HG03135 (cell line): Measurements from ENCODE around the gene ZNF853.
A peak's percentile ranks its signal among the peaks of the same experiment; 100 is the strongest.
"Not testable (repeated sequence)": the region's sequence is repeated elsewhere in the genome, so short reads cannot be mapped to it uniquely, and the experiment has no call there.

Experiments used
- ATAC-seq: cut with Tn5 transposase; IDR thresholded peaks from one replicate; pipeline ENCODE4 v1.9.1; 2021; ENCODE audit warnings: mild to moderate bottlenecking, moderate library complexity; ENCODE audit not compliant: unreplicated experiment

Gene ZNF853

GRCh38 chr7:6634971-6635370, 19.6 kb downstream of the ZNF853 start:
- ATAC-seq = not testable (repeated sequence)

DNA sequence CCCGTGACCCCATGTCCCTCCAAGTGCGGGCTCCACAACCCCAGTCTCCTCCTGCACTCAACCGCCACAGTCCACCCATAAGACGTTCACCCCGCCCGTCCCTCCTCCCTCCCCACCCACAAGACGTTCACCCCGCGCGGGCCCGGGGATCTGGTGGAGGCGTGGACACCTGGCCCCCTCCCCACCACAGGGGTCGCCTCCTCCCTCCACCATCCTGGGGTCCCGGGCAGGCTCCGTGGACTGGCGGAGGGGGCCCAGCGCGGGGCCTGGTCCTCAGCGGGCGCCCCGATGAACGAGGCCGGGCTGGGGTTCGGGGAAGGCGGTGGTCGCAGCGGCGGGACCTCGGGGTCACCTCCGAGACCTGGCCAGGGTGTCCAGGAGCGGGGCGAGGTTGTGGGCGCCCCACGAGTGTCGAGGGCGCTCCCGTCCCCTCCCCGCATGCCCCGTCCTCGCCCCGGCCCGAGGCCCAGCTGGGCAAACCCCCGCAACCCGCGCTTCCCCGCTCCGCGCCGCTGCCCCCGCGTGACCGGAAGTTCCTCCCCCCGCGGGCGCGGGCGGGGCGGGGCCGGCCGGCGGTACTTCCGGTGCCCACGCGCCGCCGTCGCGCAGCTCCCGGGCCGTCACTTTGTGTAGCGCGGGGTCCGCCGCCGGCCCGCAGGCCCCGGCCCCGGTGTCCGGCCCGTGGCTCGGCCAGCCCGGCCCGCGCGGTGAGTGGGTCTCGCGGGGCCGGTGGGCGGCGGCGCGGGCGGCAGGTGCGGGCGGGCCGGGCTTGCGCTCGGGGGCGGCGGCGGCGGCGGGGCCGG, 21.5 kb downstream of the ZNF853 start, which contains the start of gene ZNF316:
ZNF316 (plus strand) TSS at position 578 of the 803 bp plus-strand sequence. CDS start 5,092 bp downstream, outside the sequence.
- ATAC-seq = peak; percentile 58

DNA sequence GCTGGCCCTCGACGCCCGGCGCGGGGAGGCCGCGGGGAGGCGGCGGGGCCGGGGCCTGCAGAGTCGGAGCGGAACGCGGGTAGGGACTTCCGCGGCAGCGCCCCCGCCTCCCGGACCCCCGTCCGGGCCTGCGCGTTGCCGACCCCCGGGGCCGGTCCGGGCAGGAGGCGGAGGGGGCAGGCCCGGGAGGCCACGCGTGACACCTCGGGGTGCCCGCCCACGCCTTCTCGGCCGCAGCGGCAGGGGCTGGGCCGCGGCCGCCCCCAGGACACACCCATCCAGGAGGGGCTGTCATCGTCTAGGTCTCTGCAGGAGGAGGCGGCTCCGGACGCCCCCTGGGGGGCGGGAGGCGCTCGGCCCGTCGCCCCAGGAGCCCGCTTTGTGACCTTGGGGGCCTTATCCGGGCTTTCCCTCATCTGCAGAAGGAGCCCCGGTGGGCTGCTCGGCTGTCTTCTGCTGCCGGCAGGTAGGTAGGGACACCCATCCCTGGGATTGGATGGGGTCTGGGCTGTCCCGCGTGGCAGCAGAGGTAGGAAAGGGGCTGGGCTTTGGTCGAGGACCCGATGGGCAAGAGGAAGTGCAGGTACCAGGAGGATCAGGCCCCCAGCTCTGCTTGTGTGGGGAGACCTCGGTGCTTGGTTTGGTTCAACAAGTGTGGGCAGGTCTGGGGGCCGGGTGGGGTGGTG, 22.3 kb downstream of the ZNF853 start:
- ATAC-seq = peak; percentile 81

- no peak for ATAC-seq
Observed at GRCh38 chr7:6639032-6639431, 23.6 kb downstream of the ZNF853 start.

GRCh38 chr7:6639627-6640026, 24.2 kb downstream of the ZNF853 start:
- ATAC-seq = no peak

GRCh38 chr7:6640246-6640721, 24.9 kb downstream of the ZNF853 start:
- ATAC-seq = no peak

DNA sequence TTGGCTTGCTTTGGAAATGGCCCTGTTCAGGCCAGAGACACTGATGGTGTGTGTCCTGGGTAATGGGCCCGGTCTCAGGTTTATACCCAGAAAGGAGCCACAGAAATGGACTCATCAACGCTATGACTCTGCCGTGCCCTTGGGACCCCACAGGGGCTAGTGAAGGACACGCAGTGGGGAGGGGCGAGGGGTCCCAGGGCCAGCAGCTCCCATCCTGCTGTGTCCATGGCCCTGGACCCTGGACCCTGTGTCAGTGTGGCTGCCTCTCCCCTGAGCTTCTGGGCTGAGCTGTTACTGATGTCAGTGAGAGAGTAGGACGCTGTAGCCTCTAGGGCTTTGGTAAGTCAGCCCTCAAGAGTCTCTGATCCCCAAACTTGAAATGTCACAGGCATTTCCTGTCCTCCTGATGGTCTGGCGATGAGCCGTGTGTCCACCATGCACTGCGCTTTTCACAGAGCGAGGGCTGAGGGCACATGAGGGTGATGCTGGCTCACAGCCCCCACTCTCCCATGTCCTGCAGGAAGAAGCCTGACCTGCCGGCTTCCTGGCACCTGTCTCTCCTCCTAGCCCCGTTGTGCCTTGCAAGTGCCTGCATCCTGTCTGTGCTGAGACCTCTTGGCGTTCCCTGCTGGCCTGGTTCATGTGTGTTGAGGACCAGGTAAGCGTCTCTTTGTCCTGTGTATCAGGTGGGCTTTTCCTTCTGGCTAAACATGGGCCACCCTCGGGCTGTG, 26.1 kb downstream of the ZNF853 start:
- ATAC-seq = no peak

DNA sequence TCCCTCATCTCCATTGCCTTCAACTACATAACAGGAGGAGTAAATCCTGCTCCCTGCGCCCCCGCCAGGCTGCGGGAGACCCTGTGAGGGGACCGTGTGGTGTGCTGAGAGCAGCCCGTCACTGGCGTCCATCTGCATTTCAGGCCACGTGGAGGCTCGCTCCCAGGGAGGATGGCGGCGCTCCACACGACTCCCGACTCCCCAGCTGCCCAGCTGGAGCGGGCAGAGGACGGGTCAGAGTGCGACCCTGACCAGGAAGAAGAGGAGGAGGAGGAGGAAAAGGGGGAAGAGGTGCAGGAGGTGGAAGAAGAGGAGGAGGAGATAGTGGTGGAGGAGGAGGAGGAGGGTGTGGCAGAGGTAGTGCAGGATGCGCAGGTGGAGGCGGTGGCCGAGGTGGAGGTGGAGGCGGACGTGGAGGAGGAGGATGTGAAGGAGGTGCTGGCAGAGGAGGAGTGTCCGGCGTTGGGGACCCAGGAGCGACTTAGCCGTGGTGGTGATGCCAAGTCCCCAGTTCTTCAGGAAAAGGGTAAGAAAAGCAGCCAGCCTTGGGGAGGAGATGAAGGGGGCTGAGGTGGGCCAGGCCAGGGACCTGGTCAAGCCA, 26.9 kb downstream of the ZNF853 start:
- ATAC-seq = no peak

DNA sequence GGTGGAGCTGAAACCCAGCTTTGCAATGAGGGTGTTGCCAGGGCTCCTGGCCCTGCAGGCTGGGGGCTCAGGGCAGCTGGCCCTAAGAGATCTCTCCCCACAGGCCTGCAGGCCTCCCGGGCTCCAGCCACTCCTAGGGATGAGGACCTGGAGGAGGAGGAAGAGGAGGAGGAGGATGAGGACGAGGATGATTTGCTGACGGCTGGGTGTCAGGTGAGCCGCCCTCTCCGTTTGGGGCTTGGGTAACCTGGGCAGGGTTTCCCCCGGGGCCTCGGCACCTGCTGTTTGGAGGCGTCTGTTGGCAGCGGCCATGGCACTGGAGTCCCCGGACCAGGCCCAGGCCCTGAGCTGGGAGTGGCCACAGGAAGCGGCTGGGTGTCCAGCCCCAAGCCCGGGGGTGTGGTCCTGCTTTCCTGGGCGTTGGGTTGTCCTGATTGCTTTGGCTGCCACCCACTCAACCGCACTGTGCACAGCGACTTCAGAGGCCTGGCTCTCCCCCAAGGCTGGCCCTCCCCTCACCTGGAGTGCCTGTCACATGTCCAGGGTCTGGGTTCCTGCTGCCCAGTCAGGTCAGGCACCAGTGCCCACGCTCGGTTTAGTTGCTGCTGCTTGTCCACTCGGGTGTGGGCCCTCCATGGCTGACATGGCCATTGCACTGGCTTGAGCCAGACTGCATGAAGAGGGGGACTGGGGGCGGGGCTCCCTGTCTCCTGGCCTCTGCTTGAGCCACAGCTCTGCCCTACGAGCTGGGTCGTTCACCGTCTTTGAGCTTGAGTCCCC, 27.6 kb downstream of the ZNF853 start:
- no peak for ATAC-seq

GRCh38 chr7:6643915-6644625, 28.7 kb downstream of the ZNF853 start:
- ATAC-seq = no peak

DNA sequence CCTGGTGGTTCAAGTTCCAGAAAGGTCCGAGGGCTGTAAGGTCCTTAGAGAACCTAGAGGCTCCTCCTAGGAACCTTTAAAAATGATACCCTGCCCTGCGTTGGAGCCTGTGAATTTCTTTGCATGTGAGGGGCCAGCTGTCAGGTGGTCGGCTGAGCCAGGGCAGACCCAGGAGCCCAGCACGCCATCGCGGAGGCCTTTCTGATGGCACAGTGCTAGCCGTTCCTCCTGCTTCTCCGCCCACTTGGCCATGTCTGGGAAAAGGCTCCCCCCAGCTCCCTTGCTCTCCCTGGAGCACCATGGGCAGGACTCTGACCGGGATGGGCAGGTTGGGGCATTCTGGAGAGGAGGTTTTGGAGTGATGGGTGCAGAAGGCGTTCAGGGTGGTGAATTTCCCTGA, 29.3 kb downstream of the ZNF853 start:
- ATAC-seq = no peak

- ATAC-seq = no peak
Observed at GRCh38 chr7:6646465-6646864, 31.1 kb downstream of the ZNF853 start.

- ATAC-seq = no peak
Observed at GRCh38 chr7:6647080-6647479, 31.7 kb downstream of the ZNF853 start.

- ATAC-seq = no peak
Observed at GRCh38 chr7:6647541-6647940, 32.1 kb downstream of the ZNF853 start.

- ATAC-seq = no peak
Observed at GRCh38 chr7:6648066-6648814, 32.8 kb downstream of the ZNF853 start.

DNA sequence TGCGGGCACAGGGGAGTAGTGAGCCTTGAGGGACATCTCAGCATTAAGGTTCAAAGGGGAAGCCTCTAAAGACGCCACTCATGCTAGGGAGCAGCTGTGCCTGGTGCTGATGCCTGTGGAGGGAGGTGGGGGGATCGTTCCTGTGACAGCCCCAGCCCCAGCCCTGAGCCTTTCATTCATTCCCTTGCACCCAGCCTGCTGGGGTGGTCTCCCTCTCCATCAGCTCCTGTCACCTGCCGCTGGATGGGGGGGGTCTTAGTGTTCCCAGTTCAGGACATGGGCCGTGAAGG, 33.4 kb downstream of the ZNF853 start:
- ATAC-seq = no peak

DNA sequence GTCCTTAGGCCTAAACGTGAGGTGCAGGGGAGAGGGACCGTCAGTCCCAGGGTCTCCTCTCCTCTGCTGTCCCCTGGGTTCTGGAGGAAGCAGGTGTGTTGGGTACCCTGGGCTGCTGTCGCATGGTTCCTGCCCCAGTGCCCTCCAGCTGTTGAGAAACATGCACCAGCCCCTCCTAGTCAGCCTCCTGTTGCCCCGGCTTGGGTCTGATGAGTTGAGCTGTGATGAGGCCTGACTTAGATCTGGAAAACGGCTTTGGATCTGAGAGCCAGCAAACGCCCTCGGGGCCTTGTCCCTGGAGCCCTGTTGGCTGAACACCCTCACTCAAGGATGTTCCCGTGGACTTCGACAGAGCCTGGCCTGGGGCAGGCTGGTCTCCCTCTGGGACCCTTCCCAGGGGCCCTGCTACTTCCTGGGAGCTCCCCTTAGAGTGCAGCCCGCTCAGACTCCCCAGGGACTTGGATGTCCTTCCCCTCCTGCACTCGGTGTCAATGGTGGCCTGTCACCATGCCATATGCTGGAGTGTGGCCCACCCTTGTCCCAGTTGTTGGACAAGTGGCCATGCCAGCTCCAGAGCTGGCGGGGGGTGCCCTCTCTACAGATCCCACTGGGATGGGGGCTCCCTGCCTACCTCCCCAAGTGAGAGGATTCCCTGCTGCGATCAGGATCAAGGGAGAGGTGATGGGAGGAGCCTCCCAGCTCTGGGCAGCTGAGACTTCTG, 34.0 kb downstream of the ZNF853 start:
- no peak for ATAC-seq

DNA sequence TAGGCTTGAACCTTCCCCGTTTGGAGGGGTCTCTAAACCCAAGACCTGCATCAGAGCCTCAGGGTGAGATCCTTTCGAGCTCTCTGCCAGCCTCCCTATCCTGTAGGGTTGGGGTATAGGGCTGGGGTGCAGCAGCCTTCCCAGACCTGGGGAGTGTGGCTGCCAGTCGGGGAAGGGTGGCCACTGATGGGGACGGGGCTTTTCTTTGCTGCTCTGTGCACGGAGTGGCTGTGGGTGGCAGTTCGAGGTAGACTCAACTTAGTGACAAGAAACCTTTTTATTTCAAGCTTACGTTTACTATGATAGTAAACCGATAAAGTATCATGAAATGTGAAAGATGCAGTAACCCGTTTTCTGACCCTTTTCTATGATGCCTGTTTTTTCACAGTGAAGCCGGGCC, 34.7 kb downstream of the ZNF853 start:
- ATAC-seq = no peak
